ENCODE measurements around the gene CNR2.
"Not testable (repeated sequence)": the region's sequence is repeated elsewhere in the genome, so short reads cannot be mapped to it uniquely, and the experiment has no call there.

The CNR2 gene

DNA sequence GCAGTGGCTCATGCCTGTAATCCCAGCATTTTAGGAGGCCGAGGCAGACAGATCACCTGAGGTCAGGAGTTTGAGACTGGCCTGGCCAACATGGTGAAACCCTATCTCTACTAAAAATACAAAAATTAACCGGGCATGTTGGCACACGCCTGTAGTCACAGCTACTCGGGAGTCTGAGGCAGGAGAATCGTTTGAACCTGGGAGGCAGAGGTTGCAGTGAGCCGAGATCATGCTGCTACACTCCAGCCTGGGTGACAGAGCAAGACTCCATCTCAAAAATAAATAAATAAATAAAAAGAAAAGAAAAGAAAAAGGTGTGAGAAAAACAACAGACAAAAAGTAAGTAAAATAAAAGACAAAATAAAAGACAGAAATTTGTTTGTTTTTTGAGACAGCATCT, 79.0 kb downstream of the CNR2 start:
- DNase-seq (ENCODE audit: low read depth): not testable (repeated sequence)

DNA sequence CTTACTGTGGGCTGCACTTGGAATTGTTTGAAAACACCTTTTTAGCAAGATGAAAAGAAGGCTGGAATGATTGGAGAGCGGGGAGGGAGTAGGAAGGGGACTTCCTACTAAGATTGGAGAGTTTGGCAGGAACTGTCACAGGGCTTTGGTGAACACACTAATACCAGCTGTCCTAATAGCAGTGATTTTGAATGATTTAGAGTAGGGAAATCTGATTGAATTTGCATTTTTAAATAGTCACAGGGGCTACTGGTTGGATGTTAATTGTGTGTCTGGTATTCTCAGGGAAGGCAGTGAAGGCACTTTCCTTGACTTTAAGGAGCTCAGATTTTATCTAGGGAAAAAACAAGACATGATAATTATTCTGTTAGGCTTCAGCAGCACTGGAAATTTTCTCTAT, 85.4 kb downstream of the CNR2 start:
- DNase-seq (ENCODE audit: low read depth): no peak

GRCh38 chr1:23826590-23826989, 86.6 kb downstream of the CNR2 start:
- not testable (repeated sequence) for DNase-seq (ENCODE audit: low read depth)

DNA sequence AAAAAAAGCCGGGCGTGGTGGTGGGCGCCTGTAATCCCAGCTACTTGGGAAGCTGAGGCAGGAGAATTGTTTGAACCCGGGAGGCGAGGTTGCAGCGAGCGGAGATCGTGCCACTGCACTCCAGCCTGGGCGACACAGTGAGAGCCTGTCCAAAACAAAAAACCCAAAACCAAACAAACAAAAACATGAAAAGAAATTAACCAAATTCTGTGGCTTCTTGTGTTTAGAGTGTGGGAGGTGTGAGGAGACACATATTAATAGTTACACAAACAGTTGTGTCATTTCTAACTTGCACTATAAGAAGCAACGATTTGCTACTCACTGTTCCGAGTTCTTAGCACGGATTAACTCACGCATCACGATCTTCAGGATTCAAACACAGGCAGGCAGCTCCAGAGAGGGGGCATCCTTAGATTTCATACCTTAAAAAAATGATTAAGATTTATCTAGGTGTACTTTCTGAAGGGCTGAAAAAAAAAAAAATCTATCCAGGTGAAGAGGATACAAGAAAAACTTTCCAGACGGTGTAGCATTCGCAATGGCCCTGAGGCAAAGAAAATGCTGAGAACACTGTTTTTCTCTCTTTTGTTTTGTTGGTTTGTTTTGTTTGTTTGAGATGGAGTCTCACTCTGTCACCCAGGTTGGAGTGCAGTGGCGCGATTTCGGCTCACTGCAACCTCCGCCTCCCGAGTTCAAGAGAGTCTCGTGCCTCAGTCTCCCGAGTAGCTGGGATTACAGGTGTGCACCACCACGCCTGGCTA, 87.2 kb downstream of the CNR2 start:
- DNase-seq (ENCODE audit: low read depth): no peak

DNA sequence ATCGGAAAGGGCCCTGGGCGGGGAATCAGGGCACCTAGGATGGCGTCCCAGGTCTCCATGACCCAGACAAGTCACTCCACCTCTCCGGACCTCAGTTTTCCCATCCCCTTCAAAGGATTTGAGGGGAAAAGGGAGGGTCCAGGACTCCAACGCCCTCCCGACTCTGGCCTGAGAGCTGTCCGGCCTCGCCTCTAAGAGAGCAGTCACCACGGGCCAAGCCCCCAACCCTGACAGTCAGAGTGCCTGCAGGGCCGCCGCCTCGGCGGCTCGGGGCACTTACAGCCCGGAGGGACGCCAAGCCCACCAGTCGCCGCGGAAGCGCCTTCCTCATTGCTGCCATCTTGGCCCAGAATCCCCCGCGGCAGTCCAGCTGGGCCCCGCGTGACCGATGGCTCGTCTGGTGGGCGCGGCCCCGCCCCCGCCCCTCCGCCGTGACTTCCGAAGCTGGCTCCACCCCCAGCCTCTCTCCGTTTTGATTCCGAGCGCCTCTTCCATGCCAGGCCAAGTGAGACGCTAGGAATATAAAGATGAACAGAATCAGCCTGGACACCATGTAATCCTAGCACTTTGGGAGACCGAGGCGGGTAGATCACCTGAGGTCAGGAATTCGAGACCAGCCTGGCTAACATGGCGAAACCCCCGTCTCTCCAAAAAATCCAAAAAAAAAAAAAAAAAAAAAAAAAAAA, 87.9 kb downstream of the CNR2 start, which contains the start of gene HMGCL:
Gene HMGCL (minus strand): TSS at position 354 of the 686 bp plus-strand sequence. CDS start 14 bp downstream, at position 340.
- DNase-seq (ENCODE audit: low read depth): peak; percentile 83

DNA sequence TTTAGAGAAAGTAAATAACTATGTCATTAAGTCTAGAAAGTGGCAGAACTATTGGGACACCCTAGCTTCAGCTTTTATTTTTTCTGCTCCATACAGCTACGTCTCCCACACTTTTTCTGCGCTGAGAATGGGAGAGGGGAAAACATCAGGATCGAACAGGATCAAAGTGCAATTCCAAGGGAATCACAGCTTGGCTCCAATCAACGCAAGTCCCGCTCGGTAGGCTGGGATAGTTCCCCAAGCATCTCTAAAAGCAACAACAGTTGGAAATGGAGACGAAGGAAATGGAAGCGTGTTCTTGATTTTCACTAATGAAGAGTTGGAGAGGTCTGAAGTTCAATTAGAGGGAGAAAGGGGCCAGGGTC, 88.5 kb downstream of the CNR2 start:
- no peak for DNase-seq (ENCODE audit: low read depth)

GRCh38 chr1:23823767-23824166, 89.4 kb downstream of the CNR2 start:
- DNase-seq (ENCODE audit: low read depth): no peak
